UCSD-AML1 (cell line): ENCODE data around the gene XYLT1.
"Not testable (repeated sequence)": the region's sequence is repeated elsewhere in the genome, so short reads cannot be mapped to it uniquely, and the experiment has no call there.

ENCODE experiments used
- DNase-seq: peaks from one replicate; lab custom pipeline; 2025; ENCODE audit not compliant: unreplicated experiment; lab: John Stamatoyannopoulos, UW

The XYLT1 gene

GRCh38 chr16:17432901-17433576 is 37.7 kb downstream of the XYLT1 start:
- no peak for DNase-seq

GRCh38 chr16:17431968-17432625 is 38.7 kb downstream of the XYLT1 start:
- DNase-seq, result no peak

GRCh38 chr16:17431012-17431411 is 39.7 kb downstream of the XYLT1 start:
- no peak for DNase-seq

GRCh38 chr16:17426451-17426850 is 44.3 kb downstream of the XYLT1 start:
- DNase-seq, result no peak

- DNase-seq, result no peak
These were observed 46.0 kb downstream of the XYLT1 start for GRCh38 chr16:17424771-17425170.

- no peak for DNase-seq
These were observed 47.5 kb downstream of the XYLT1 start for GRCh38 chr16:17423221-17423620.

GRCh38 chr16:17420816-17421215 is 49.9 kb downstream of the XYLT1 start:
- DNase-seq, result no peak

GRCh38 chr16:17419266-17419665 is 51.5 kb downstream of the XYLT1 start:
- no peak for DNase-seq

- DNase-seq, result no peak
These were observed 53.0 kb downstream of the XYLT1 start for GRCh38 chr16:17417740-17418139.

- DNase-seq, result peak; percentile 43
These were observed 54.1 kb downstream of the XYLT1 start for GRCh38 chr16:17416461-17417311.

- no peak for DNase-seq
These were observed 55.8 kb downstream of the XYLT1 start for GRCh38 chr16:17414916-17415315.

- DNase-seq, result peak; percentile 40
These were observed 56.3 kb downstream of the XYLT1 start for GRCh38 chr16:17414421-17414820.

GRCh38 chr16:17413508-17413907 is 57.3 kb downstream of the XYLT1 start:
- DNase-seq, result no peak

GRCh38 chr16:17412791-17413190 is 58.0 kb downstream of the XYLT1 start:
- no peak for DNase-seq

GRCh38 chr16:17412221-17412620 is 58.5 kb downstream of the XYLT1 start:
- no peak for DNase-seq

- no peak for DNase-seq
These were observed 59.5 kb downstream of the XYLT1 start for GRCh38 chr16:17411263-17411662.

GRCh38 chr16:17410316-17410715 is 60.4 kb downstream of the XYLT1 start:
- DNase-seq, result not testable (repeated sequence)

GRCh38 chr16:17409894-17410293 is 60.9 kb downstream of the XYLT1 start:
- no peak for DNase-seq

- DNase-seq, result no peak
These were observed 61.8 kb downstream of the XYLT1 start for GRCh38 chr16:17408955-17409441.

- DNase-seq, result no peak
These were observed 62.5 kb downstream of the XYLT1 start for GRCh38 chr16:17408296-17408695.

- no peak for DNase-seq
These were observed 63.4 kb downstream of the XYLT1 start for GRCh38 chr16:17407321-17407720.
